Suprapubic skin (tissue), 3 donors: ENCODE data around the gene ADAMTS17.

Source experiments
- CTCF ChIP-seq, 2 donors: fragments of 200-600 bp in 1 of 2; fragments of 450-650 bp in 1 of 2; sonication (generic) in 1 of 2; IDR thresholded peaks; one replicate each; pipeline ENCODE4 v1.5.1; 2016 to 2019; ENCODE audit warnings: antibody characterized with exemption in 2 of 2, mild to moderate bottlenecking in 1 of 2, moderate library complexity in 1 of 2
- POLR2A ChIP-seq, 2 donors: fragments of 450-650 bp; IDR thresholded peaks; one replicate each; pipeline ENCODE4 v1.6.1; 2017; ENCODE audit warnings: antibody characterized with exemption in 2 of 2, mild to moderate bottlenecking in 2 of 2, moderate library complexity in 2 of 2

GRCh38 chr15:100189849-100190248 is 151.9 kb downstream of the ADAMTS17 start:
- TF ChIP-seq CTCF (IDR thresholded peaks at IDR 0.05) (no peak), POLR2A (IDR thresholded peaks at IDR 0.05) (no peak)
